ENCODE measurements around the gene EXT2.

EXT2 gene

GRCh38 chr11:44280257-44280656, 184.8 kb downstream of the EXT2 start:
- H3K9me3 Mint-ChIP-seq: no peaks in the 10 kb centered on the region
- H3K27me3 Mint-ChIP-seq: peaks cover 1% of the 10 kb centered on the region
- H3K4me1 Mint-ChIP-seq: no peaks in the 10 kb centered on the region
- no peaks in the 10 kb centered on the region for H3K36me3 Mint-ChIP-seq
- no peak overlapping the region for H3K27ac Mint-ChIP-seq
- no peak overlapping the region for H3K4me3 Mint-ChIP-seq

GRCh38 chr11:44281151-44281550, 185.7 kb downstream of the EXT2 start:
- no peaks in the 10 kb centered on the region for H3K36me3 Mint-ChIP-seq
- no peaks in the 10 kb centered on the region for H3K4me1 Mint-ChIP-seq
- no peaks in the 10 kb centered on the region for H3K9me3 Mint-ChIP-seq
- no peak overlapping the region for H3K4me3 Mint-ChIP-seq
- H3K27me3 Mint-ChIP-seq: peaks cover 1% of the 10 kb centered on the region
- no peak overlapping the region for H3K27ac Mint-ChIP-seq

- H3K9me3 Mint-ChIP-seq: no peaks in the 10 kb centered on the region
- peaks cover 1% of the 10 kb centered on the region for H3K27me3 Mint-ChIP-seq
- no peaks in the 10 kb centered on the region for H3K4me1 Mint-ChIP-seq
- H3K36me3 Mint-ChIP-seq: no peaks in the 10 kb centered on the region
- no peak overlapping the region for H3K27ac Mint-ChIP-seq
- H3K4me3 Mint-ChIP-seq: no peak overlapping the region
These were observed 187.1 kb downstream of the EXT2 start for GRCh38 chr11:44282620-44283019.

GRCh38 chr11:44285756-44286155, 190.3 kb downstream of the EXT2 start:
- H3K4me1 Mint-ChIP-seq: no peaks in the 10 kb centered on the region
- H3K27ac Mint-ChIP-seq: no peak overlapping the region
- peaks cover 1% of the 10 kb centered on the region for H3K27me3 Mint-ChIP-seq
- no peak overlapping the region for H3K4me3 Mint-ChIP-seq
- H3K36me3 Mint-ChIP-seq: no peaks in the 10 kb centered on the region
- no peaks in the 10 kb centered on the region for H3K9me3 Mint-ChIP-seq

GRCh38 chr11:44286268-44286880, 190.9 kb downstream of the EXT2 start:
- Mint-ChIP-seq H3K27me3 (peaks cover 1% of the 10 kb centered on the region), H3K9me3 (no peaks in the 10 kb centered on the region), H3K36me3 (no peaks in the 10 kb centered on the region), H3K27ac (no peak overlapping the region), H3K4me3 (no peak overlapping the region), H3K4me1 (no peaks in the 10 kb centered on the region)

GRCh38 chr11:44286911-44287310, 191.4 kb downstream of the EXT2 start:
- Mint-ChIP-seq H3K4me1 (no peaks in the 10 kb centered on the region), H3K27ac (no peak overlapping the region), H3K27me3 (peaks cover 1% of the 10 kb centered on the region), H3K4me3 (no peak overlapping the region), H3K9me3 (no peaks in the 10 kb centered on the region), H3K36me3 (no peaks in the 10 kb centered on the region)

GRCh38 chr11:44288133-44288526, 192.7 kb downstream of the EXT2 start:
- Mint-ChIP-seq H3K9me3 (no peaks in the 10 kb centered on the region), H3K27me3 (peaks cover 1% of the 10 kb centered on the region)

GRCh38 chr11:44290208-44290607, 194.7 kb downstream of the EXT2 start:
- Mint-ChIP-seq H3K27me3 (peaks cover 2% of the 10 kb centered on the region), H3K9me3 (no peaks in the 10 kb centered on the region), H3K27ac (no peak overlapping the region), H3K4me1 (no peaks in the 10 kb centered on the region), H3K4me3 (no peak overlapping the region), H3K36me3 (no peaks in the 10 kb centered on the region)

More at GRCh38 chr11:44288133-44288526, 192.7 kb downstream of the EXT2 start:
- Mint-ChIP-seq H3K36me3 (no peaks in the 10 kb centered on the region), H3K4me3 (no peak overlapping the region), H3K4me1 (no peaks in the 10 kb centered on the region), H3K27ac (no peak overlapping the region)

Measured in activated naive CD4-positive, alpha-beta T cell treated with anti-CD3 and anti-CD28 coated beads, Interleukin-2, amount 50 U/mL, for 24 hours (primary cell).